ENCODE results near the gene CACNB2.

The CACNB2 gene

GRCh38 chr10:18261063-18261610 is 120.9 kb downstream of the CACNB2 start:
- Histone ChIP-seq H3K36me3 (ENCODE audit: control insufficient read depth, insufficient read depth, low read length) (no peaks in the 10 kb centered on the region), H3K27me3 (ENCODE audit: control insufficient read depth, insufficient read depth, low read length) (no peaks in the 10 kb centered on the region), H3K9me3 (ENCODE audit: control insufficient read depth, insufficient read depth, low read length) (no peaks in the 10 kb centered on the region), H3K4me3 (ENCODE audit: low read depth, low read length) (no peak overlapping the region), H3K9ac (ENCODE audit: low read depth, low read length) (no peak overlapping the region), H3K27ac (ENCODE audit: low read depth, low read length) (no peak overlapping the region), H3K4me1 (ENCODE audit: control insufficient read depth, insufficient read depth, low read length) (peaks cover 18% of the 10 kb centered on the region)

GRCh38 chr10:18261768-18262231 is 121.6 kb downstream of the CACNB2 start:
- Histone ChIP-seq H3K9me3 (ENCODE audit: control insufficient read depth, insufficient read depth, low read length) (no peaks in the 10 kb centered on the region), H3K4me1 (ENCODE audit: control insufficient read depth, insufficient read depth, low read length) (peaks cover 18% of the 10 kb centered on the region), H3K27ac (ENCODE audit: low read depth, low read length) (no peak overlapping the region), H3K27me3 (ENCODE audit: control insufficient read depth, insufficient read depth, low read length) (no peaks in the 10 kb centered on the region), H3K36me3 (ENCODE audit: control insufficient read depth, insufficient read depth, low read length) (no peaks in the 10 kb centered on the region), H3K4me3 (ENCODE audit: low read depth, low read length) (no peak overlapping the region), H3K9ac (ENCODE audit: low read depth, low read length) (no peak overlapping the region)

GRCh38 chr10:18264466-18265050 is 124.3 kb downstream of the CACNB2 start:
- H3K27ac ChIP-seq (ENCODE audit: low read depth, low read length) = no peak overlapping the region
- H3K27me3 ChIP-seq (ENCODE audit: control insufficient read depth, insufficient read depth, low read length) = no peaks in the 10 kb centered on the region
- no peak overlapping the region for H3K9ac ChIP-seq (ENCODE audit: low read depth, low read length)
- H3K9me3 ChIP-seq (ENCODE audit: control insufficient read depth, insufficient read depth, low read length) = no peaks in the 10 kb centered on the region
- H3K36me3 ChIP-seq (ENCODE audit: control insufficient read depth, insufficient read depth, low read length) = no peaks in the 10 kb centered on the region
- H3K4me3 ChIP-seq (ENCODE audit: low read depth, low read length) = no peak overlapping the region
- H3K4me1 ChIP-seq (ENCODE audit: control insufficient read depth, insufficient read depth, low read length) = peaks cover 18% of the 10 kb centered on the region

- no peak overlapping the region for H3K9ac ChIP-seq (ENCODE audit: low read depth, low read length)
- no peaks in the 10 kb centered on the region for H3K27me3 ChIP-seq (ENCODE audit: control insufficient read depth, insufficient read depth, low read length)
- H3K4me1 ChIP-seq (ENCODE audit: control insufficient read depth, insufficient read depth, low read length) = 0 out of 2 replicates have a peak, but pooled peaks cover 3% of the 10 kb centered on the region
- no peaks in the 10 kb centered on the region for H3K9me3 ChIP-seq (ENCODE audit: control insufficient read depth, insufficient read depth, low read length)
- H3K27ac ChIP-seq (ENCODE audit: low read depth, low read length) = no peak overlapping the region
- H3K4me3 ChIP-seq (ENCODE audit: low read depth, low read length) = no peak overlapping the region
- no peaks in the 10 kb centered on the region for H3K36me3 ChIP-seq (ENCODE audit: control insufficient read depth, insufficient read depth, low read length)
Observed at GRCh38 chr10:18268005-18268404, 127.8 kb downstream of the CACNB2 start.

- Histone ChIP-seq H3K27ac (ENCODE audit: low read depth, low read length) (no peak overlapping the region), H3K4me1 (ENCODE audit: control insufficient read depth, insufficient read depth, low read length) (0 out of 2 replicates have a peak, but pooled peaks cover 11% of the 10 kb centered on the region), H3K27me3 (ENCODE audit: control insufficient read depth, insufficient read depth, low read length) (no peaks in the 10 kb centered on the region), H3K4me3 (ENCODE audit: low read depth, low read length) (no peak overlapping the region), H3K36me3 (ENCODE audit: control insufficient read depth, insufficient read depth, low read length) (no peaks in the 10 kb centered on the region), H3K9me3 (ENCODE audit: control insufficient read depth, insufficient read depth, low read length) (no peaks in the 10 kb centered on the region), H3K9ac (ENCODE audit: low read depth, low read length) (no peak overlapping the region)
Observed at GRCh38 chr10:18271491-18271890, 131.3 kb downstream of the CACNB2 start.

- Histone ChIP-seq H3K9me3 (ENCODE audit: control insufficient read depth, insufficient read depth, low read length) (no peaks in the 10 kb centered on the region), H3K27ac (ENCODE audit: low read depth, low read length) (no peak overlapping the region), H3K9ac (ENCODE audit: low read depth, low read length) (no peak overlapping the region), H3K4me1 (ENCODE audit: control insufficient read depth, insufficient read depth, low read length) (0 out of 2 replicates have a peak, but pooled peaks cover 11% of the 10 kb centered on the region), H3K27me3 (ENCODE audit: control insufficient read depth, insufficient read depth, low read length) (no peaks in the 10 kb centered on the region), H3K36me3 (ENCODE audit: control insufficient read depth, insufficient read depth, low read length) (no peaks in the 10 kb centered on the region), H3K4me3 (ENCODE audit: low read depth, low read length) (no peak overlapping the region)
Observed at GRCh38 chr10:18273039-18273438, 132.8 kb downstream of the CACNB2 start.

GRCh38 chr10:18278181-18278580 is 138.0 kb downstream of the CACNB2 start:
- Histone ChIP-seq H3K9ac (ENCODE audit: low read depth, low read length) (no peak overlapping the region), H3K27ac (ENCODE audit: low read depth, low read length) (no peak overlapping the region), H3K4me1 (ENCODE audit: control insufficient read depth, insufficient read depth, low read length) (0 out of 2 replicates have a peak, but pooled peaks cover 6% of the 10 kb centered on the region), H3K27me3 (ENCODE audit: control insufficient read depth, insufficient read depth, low read length) (no peaks in the 10 kb centered on the region), H3K36me3 (ENCODE audit: control insufficient read depth, insufficient read depth, low read length) (no peaks in the 10 kb centered on the region), H3K4me3 (ENCODE audit: low read depth, low read length) (no peak overlapping the region), H3K9me3 (ENCODE audit: control insufficient read depth, insufficient read depth, low read length) (no peaks in the 10 kb centered on the region)

GRCh38 chr10:18279173-18279572 is 138.9 kb downstream of the CACNB2 start:
- no peaks in the 10 kb centered on the region for H3K4me1 ChIP-seq (ENCODE audit: control insufficient read depth, insufficient read depth, low read length)
- H3K9me3 ChIP-seq (ENCODE audit: control insufficient read depth, insufficient read depth, low read length) = no peaks in the 10 kb centered on the region
- no peak overlapping the region for H3K27ac ChIP-seq (ENCODE audit: low read depth, low read length)
- H3K27me3 ChIP-seq (ENCODE audit: control insufficient read depth, insufficient read depth, low read length) = no peaks in the 10 kb centered on the region
- H3K36me3 ChIP-seq (ENCODE audit: control insufficient read depth, insufficient read depth, low read length) = no peaks in the 10 kb centered on the region
- H3K9ac ChIP-seq (ENCODE audit: low read depth, low read length) = no peak overlapping the region
- H3K4me3 ChIP-seq (ENCODE audit: low read depth, low read length) = no peak overlapping the region

GRCh38 chr10:18282094-18282493 is 141.9 kb downstream of the CACNB2 start:
- Histone ChIP-seq H3K4me1 (ENCODE audit: control insufficient read depth, insufficient read depth, low read length) (no peaks in the 10 kb centered on the region), H3K27ac (ENCODE audit: low read depth, low read length) (no peak overlapping the region), H3K4me3 (ENCODE audit: low read depth, low read length) (no peak overlapping the region), H3K9me3 (ENCODE audit: control insufficient read depth, insufficient read depth, low read length) (no peaks in the 10 kb centered on the region), H3K27me3 (ENCODE audit: control insufficient read depth, insufficient read depth, low read length) (no peaks in the 10 kb centered on the region), H3K36me3 (ENCODE audit: control insufficient read depth, insufficient read depth, low read length) (no peaks in the 10 kb centered on the region), H3K9ac (ENCODE audit: low read depth, low read length) (no peak overlapping the region)

- H3K9me3 ChIP-seq (ENCODE audit: control insufficient read depth, insufficient read depth, low read length) = no peaks in the 10 kb centered on the region
- H3K27ac ChIP-seq (ENCODE audit: low read depth, low read length) = no peak overlapping the region
- no peak overlapping the region for H3K4me3 ChIP-seq (ENCODE audit: low read depth, low read length)
- no peaks in the 10 kb centered on the region for H3K27me3 ChIP-seq (ENCODE audit: control insufficient read depth, insufficient read depth, low read length)
- H3K4me1 ChIP-seq (ENCODE audit: control insufficient read depth, insufficient read depth, low read length) = 0 out of 2 replicates have a peak, but pooled peaks cover 6% of the 10 kb centered on the region
- no peak overlapping the region for H3K9ac ChIP-seq (ENCODE audit: low read depth, low read length)
- H3K36me3 ChIP-seq (ENCODE audit: control insufficient read depth, insufficient read depth, low read length) = no peaks in the 10 kb centered on the region
Observed at GRCh38 chr10:18290651-18291313, 150.6 kb downstream of the CACNB2 start.
